Measurements from ENCODE around the gene PLXNB1.
"Not testable (repeated sequence)": the region's sequence is repeated elsewhere in the genome, so short reads cannot be mapped to it uniquely, and the experiment has no call there.

The PLXNB1 gene

GRCh38 chr3:48403533-48404439, 26.1 kb downstream of the PLXNB1 start:
- DNase-seq = no peak

GRCh38 chr3:48402907-48403306, 27.0 kb downstream of the PLXNB1 start:
- DNase-seq = no peak

GRCh38 chr3:48402281-48402732, 27.6 kb downstream of the PLXNB1 start:
- DNase-seq = no peak

GRCh38 chr3:48401434-48401901, 28.4 kb downstream of the PLXNB1 start:
- not testable (repeated sequence) for DNase-seq

- DNase-seq = no peak
Observed at GRCh38 chr3:48400824-48401433, 29.0 kb downstream of the PLXNB1 start.

GRCh38 chr3:48399387-48400172, 30.3 kb downstream of the PLXNB1 start:
- no peak for DNase-seq

- no peak for DNase-seq
Observed at GRCh38 chr3:48398701-48399386, 31.0 kb downstream of the PLXNB1 start.

- DNase-seq = no peak
Observed at GRCh38 chr3:48397767-48398681, 31.9 kb downstream of the PLXNB1 start.

- DNase-seq = no peak
Observed at GRCh38 chr3:48395714-48396113, 34.2 kb downstream of the PLXNB1 start.

GRCh38 chr3:48394391-48394790, 35.5 kb downstream of the PLXNB1 start:
- no peak for DNase-seq

GRCh38 chr3:48388966-48389365, 40.9 kb downstream of the PLXNB1 start:
- DNase-seq = no peak

GRCh38 chr3:48387634-48388033, 42.3 kb downstream of the PLXNB1 start:
- no peak for DNase-seq

- no peak for DNase-seq
Observed at GRCh38 chr3:48372862-48373435, 56.9 kb downstream of the PLXNB1 start.

GRCh38 chr3:48372377-48372770, 57.5 kb downstream of the PLXNB1 start:
- no peak for DNase-seq

- no peak for DNase-seq
Observed at GRCh38 chr3:48371651-48372376, 58.1 kb downstream of the PLXNB1 start, which contains the start of gene FBXW12. Gene FBXW12, plus strand, starts transcription at chr3:48372219. Its CDS starts 549 bp downstream, at chr3:48372768.

- DNase-seq = no peak
Observed at GRCh38 chr3:48370333-48370713, 59.6 kb downstream of the PLXNB1 start.

GRCh38 chr3:48369693-48370332, 60.1 kb downstream of the PLXNB1 start:
- DNase-seq = no peak

- DNase-seq = no peak
Observed at GRCh38 chr3:48367201-48367600, 62.7 kb downstream of the PLXNB1 start.

GRCh38 chr3:48364840-48365239, 65.0 kb downstream of the PLXNB1 start:
- no peak for DNase-seq

GRCh38 chr3:48361928-48362327, 68.0 kb downstream of the PLXNB1 start:
- DNase-seq = no peak
